Liver (tissue), 9 donors: ENCODE measurements around the gene RGS14. TPM values are rescaled to one million over a fixed set of nuclear protein-coding genes. Genes with fewer than 3 reads are reported as not detected.

Experiments used
- DNase-seq: peaks from one replicate; pipeline ENCODE4 v3.0.0-alpha.2; 2017; ENCODE audit warnings: low spot score
- H3K27ac ChIP-seq, 2 donors: one replicate each; pipeline ENCODE4 v1.7.0; 2013; ENCODE audit warnings: inconsistent platforms in 2 of 2, low read length in 2 of 2, control low read depth in 1 of 2, low read depth in 1 of 2, mild to moderate bottlenecking in 1 of 2
- H3K27me3 ChIP-seq, 4 donors: one replicate each; pipeline versions ENCODE4 v1.6.1 to v1.7.0; 2013; ENCODE audit warnings: low read length in 3 of 4, inconsistent platforms in 1 of 4, mild to moderate bottlenecking in 1 of 4, moderate library complexity in 1 of 4; ENCODE audit not compliant: control insufficient read depth in 4 of 4, insufficient read depth in 4 of 4
- H3K36me3 ChIP-seq, 4 donors: one replicate each; pipeline versions ENCODE4 v1.6.1 to v1.7.0; 2013; ENCODE audit warnings: low read length in 3 of 4, mild to moderate bottlenecking in 3 of 4, low read depth in 1 of 4, moderate library complexity in 1 of 4; ENCODE audit not compliant: control insufficient read depth in 4 of 4, insufficient read depth in 3 of 4
- H3K4me1 ChIP-seq, 4 donors: one replicate each; pipeline versions ENCODE4 v1.6.1 to v1.7.0; 2013; ENCODE audit warnings: low read length in 3 of 4, mild to moderate bottlenecking in 3 of 4, moderate library complexity in 1 of 4; ENCODE audit not compliant: control insufficient read depth in 4 of 4, insufficient read depth in 4 of 4
- H3K4me3 ChIP-seq, 3 donors: one replicate each; pipeline versions ENCODE4 v1.6.1 to v1.7.0; 2013; ENCODE audit warnings: low read length in 3 of 3, control low read depth in 1 of 3, low read depth in 1 of 3, mild to moderate bottlenecking in 1 of 3
- H3K9ac ChIP-seq, 2 donors: one replicate each; pipeline ENCODE4 v1.7.0; 2013; ENCODE audit warnings: low read length in 2 of 2, mild to moderate bottlenecking in 2 of 2, moderate library complexity in 2 of 2, control low read depth in 1 of 2, low read depth in 1 of 2
- H3K9me3 ChIP-seq, 4 donors: one replicate each; pipeline versions ENCODE4 v1.6.1 to v1.7.0; 2013; ENCODE audit warnings: low read length in 3 of 4; ENCODE audit not compliant: control insufficient read depth in 4 of 4
- EGR1 ChIP-seq, 2 donors: IDR thresholded peaks; 2 replicates each; pipeline ENCODE4 v1.6.1; 2016 to 2018; ENCODE audit warnings: antibody characterized with exemption in 2 of 2, low read depth in 2 of 2
- FOXA2 ChIP-seq: IDR thresholded peaks from 2 replicates; pipeline ENCODE4 v1.6.1; 2016; ENCODE audit warnings: antibody characterized with exemption
- HNF4A ChIP-seq, 2 donors: conservative IDR thresholded peaks; 2 replicates each; pipeline ENCODE4 v1.6.1; 2016; ENCODE audit warnings: antibody characterized with exemption in 2 of 2, mild to moderate bottlenecking in 2 of 2
- HNF4G ChIP-seq: IDR thresholded peaks from 2 replicates; pipeline ENCODE4 v1.6.1; 2016; ENCODE audit warnings: antibody characterized with exemption
- JUND ChIP-seq, 2 donors: IDR thresholded peaks; 2 replicates each; pipeline ENCODE4 v1.6.1; 2016; ENCODE audit warnings: antibody characterized with exemption in 2 of 2
- RAD21 ChIP-seq, 2 donors: IDR thresholded peaks; 2 replicates each; pipeline ENCODE4 v1.6.1; 2016; ENCODE audit warnings: antibody characterized with exemption in 2 of 2, mild to moderate bottlenecking in 2 of 2
- REST ChIP-seq: IDR thresholded peaks from 2 replicates; pipeline ENCODE4 v1.6.1; 2016; ENCODE audit warnings: antibody characterized with exemption, mild to moderate bottlenecking
- RXRA ChIP-seq, 2 donors: IDR thresholded peaks; 2 replicates each; pipeline ENCODE4 v1.6.1; 2017 to 2018; ENCODE audit warnings: antibody characterized with exemption in 2 of 2, mild to moderate bottlenecking in 1 of 2
- SP1 ChIP-seq: IDR thresholded peaks from 2 replicates; pipeline ENCODE4 v1.6.1; 2018; ENCODE audit warnings: antibody characterized with exemption, mild to moderate bottlenecking
- TAF1 ChIP-seq: conservative IDR thresholded peaks from 2 replicates; pipeline ENCODE4 v1.6.1; 2016; ENCODE audit warnings: antibody characterized with exemption, mild to moderate bottlenecking
- YY1 ChIP-seq: IDR thresholded peaks from 2 replicates; pipeline ENCODE4 v1.6.1; 2016; ENCODE audit warnings: antibody characterized with exemption, mild to moderate bottlenecking
- ZBTB33 ChIP-seq: IDR thresholded peaks from 2 replicates; pipeline ENCODE4 v1.6.1; 2016; ENCODE audit warnings: antibody characterized with exemption
- WGBS: extraction: QIAGEN DNeasy Blood & Tissue Kit; methylation state at CpG from one replicate; pipeline ENCODE4 v1.1.7; 2013; 5-methylcytosine and 5-hydroxymethylcytosine counted together
- polyA plus RNA-seq, 2 donors: library from polyadenylated mRNA; stranded (reverse) in 1 of 2; unstranded in 1 of 2; fragments of 200-250 nt in 1 of 2; fragments of >200 nt in 1 of 2; fragmentation: Nextera tagmentation in 1 of 2; extraction: Ambion mirVana in 1 of 2; gene quantifications; one replicate each; pipeline versions ENCODE4 v1.2.1 to v1.2.3, GENCODE V29; 2013 to 2015
- total RNA-seq, 2 donors: library from RNA; depleted of rRNA; stranded (reverse); fragments of >200 nt; gene quantifications; one replicate each; pipeline ENCODE4 v1.2.3, GENCODE V29; 2014
- TF ChIP-seq, protein P1 (sequence below): IDR thresholded peaks from 2 replicates; pipeline ENCODE4 v1.6.1; 2016; ENCODE audit warnings: antibody characterized with exemption
- donor health status: healthy.
- donor health status: healthy.
- donor health status: healthy.
- donor health status: healthy.
- donor health status: healthy.

The RGS14 gene
- total and polyA plus RNA-seq, 4 donors = 10.2 to 53.8 (median 33.3) TPM

GRCh38 chr5:177366528-177367322 is 9.0 kb downstream of the RGS14 start (continued):
- TF ChIP-seq REST = peak; percentile 78
- TF ChIP-seq, protein P1, sequence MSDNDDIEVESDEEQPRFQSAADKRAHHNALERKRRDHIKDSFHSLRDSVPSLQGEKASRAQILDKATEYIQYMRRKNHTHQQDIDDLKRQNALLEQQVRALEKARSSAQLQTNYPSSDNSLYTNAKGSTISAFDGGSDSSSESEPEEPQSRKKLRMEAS = peak; percentile 40
- peak; percentile 89 for TF ChIP-seq YY1
- TF ChIP-seq JUND (IDR thresholded peaks at IDR 0.05) = no peak
- TF ChIP-seq FOXA2 = no peak

GRCh38 chr5:177367323-177367848 is 9.7 kb downstream of the RGS14 start:
- Histone ChIP-seq H3K9me3 (no peaks in the 10 kb centered on the region), H3K4me3 (peak overlapping the region; percentile 29 to 41 (median 38)), H3K27me3 (no peaks in the 10 kb centered on the region), H3K27ac (peak overlapping the region; percentile 89 to 97), H3K36me3 (no peaks in the 10 kb centered on the region), H3K4me1 (peaks cover 28 to 77% (median 62%) of the 10 kb centered on the region in 4 donors), H3K9ac (no peak overlapping the region)
- DNase-seq = no peak
- WGBS = 31% methylated on average over 46 of the region's 46 CpGs
- TF ChIP-seq, protein P1 = no peak
- TF ChIP-seq ZBTB33 (no peak), YY1 (no peak), SP1 (no peak), HNF4A (conservative IDR thresholded peaks at IDR 0.05) (no peak), RXRA (IDR thresholded peaks at IDR 0.05) (no peak), HNF4G (no peak), TAF1 (no peak), EGR1 (IDR thresholded peaks at IDR 0.05; ENCODE audit: low read depth in 2 of 2) (no peak), JUND (IDR thresholded peaks at IDR 0.05) (no peak), RAD21 (IDR thresholded peaks at IDR 0.05) (no peak)
